Measurements from ENCODE around the gene TMEM167B. TPM values are rescaled to one million over a fixed set of nuclear protein-coding genes. Genes with fewer than 3 reads are reported as not detected.

The TMEM167B gene
- total RNA-seq, 1 experiment from 2014 or later, result 21.4 TPM

- TF ChIP-seq, protein P1, sequence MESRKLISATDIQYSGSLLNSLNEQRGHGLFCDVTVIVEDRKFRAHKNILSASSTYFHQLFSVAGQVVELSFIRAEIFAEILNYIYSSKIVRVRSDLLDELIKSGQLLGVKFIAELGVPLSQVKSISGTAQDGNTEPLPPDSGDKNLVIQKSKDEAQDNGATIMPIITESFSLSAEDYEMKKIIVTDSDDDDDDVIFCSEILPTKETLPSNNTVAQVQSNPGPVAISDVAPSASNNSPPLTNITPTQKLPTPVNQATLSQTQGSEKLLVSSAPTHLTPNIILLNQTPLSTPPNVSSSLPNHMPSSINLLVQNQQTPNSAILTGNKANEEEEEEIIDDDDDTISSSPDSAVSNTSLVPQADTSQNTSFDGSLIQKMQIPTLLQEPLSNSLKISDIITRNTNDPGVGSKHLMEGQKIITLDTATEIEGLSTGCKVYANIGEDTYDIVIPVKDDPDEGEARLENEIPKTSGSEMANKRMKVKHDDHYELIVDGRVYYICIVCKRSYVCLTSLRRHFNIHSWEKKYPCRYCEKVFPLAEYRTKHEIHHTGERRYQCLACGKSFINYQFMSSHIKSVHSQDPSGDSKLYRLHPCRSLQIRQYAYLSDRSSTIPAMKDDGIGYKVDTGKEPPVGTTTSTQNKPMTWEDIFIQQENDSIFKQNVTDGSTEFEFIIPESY (IDR thresholded peaks at IDR 0.05; ENCODE audit: extremely low read depth, insufficient replicate concordance, low read length), result no peak
These were observed 11.3 kb upstream of the TMEM167B start (continued) for GRCh38 chr1:109079240-109079622.

GRCh38 chr1:109080441-109081082, 10.0 kb upstream of the TMEM167B start:
- H3K9ac ChIP-seq (ENCODE audit: low read length), result peak overlapping the region; percentile 59
- ChIA-PET RAD21 (ENCODE audit: low non-redundant PET in 1 of 2, low total read pairs in 2 of 2, uncharacterized antibody in 2 of 2, unreplicated experiment in 2 of 2) (no interaction called here), CTCF (interaction anchor here (1.4 kb wide), 1 partner anchor 19 kb away, joined by 4 read pairs; no protein-coding TSS in a partner anchor), POLR2A (interaction anchor here (1.8 kb wide), 1 partner anchor 19 kb away, joined by 11 read pairs; no protein-coding TSS in a partner anchor)
- no peaks in the 10 kb centered on the region for H3K9me3 ChIP-seq (ENCODE audit: control insufficient read depth in 1 of 2, insufficient read depth in 1 of 2, low read depth in 1 of 2, low read length in 2 of 2)
- H3K79me2 ChIP-seq (ENCODE audit: insufficient read depth, low read length), result peaks cover 2% of the 10 kb centered on the region
- ATAC-seq (no peak), DNase-seq (ENCODE audit: low read depth, low spot score) (no peak)
- H3K4me2 ChIP-seq (ENCODE audit: low read length), result peak overlapping the region; percentile 77
- no TSS peak for BruUV-seq (replicated peaks)
- no peaks in the 10 kb centered on the region for H4K20me1 ChIP-seq (ENCODE audit: insufficient read depth)
- TF ChIP-seq EZH2phosphoT487 (IDR thresholded peaks at IDR 0.05; ENCODE audit: borderline replicate concordance), result no peak
- no peak for TF ChIP-seq FOSL1 (IDR thresholded peaks at IDR 0.05; ENCODE audit: low read depth)
- TF ChIP-seq CEBPB (IDR thresholded peaks at IDR 0.05; ENCODE audit: low read depth), result no peak
- TF ChIP-seq JUND (IDR thresholded peaks at IDR 0.05), result no peak
- no peak overlapping the region; a peak in 2 of 4 replicates for H3K4me3 ChIP-seq (replicated peaks in 1 of 2; ENCODE audit: low read depth in 1 of 2, low read length in 2 of 2)
- no peaks in the 10 kb centered on the region for H3K36me3 ChIP-seq (ENCODE audit: control insufficient read depth in 1 of 2, insufficient read depth in 2 of 2, low read length in 2 of 2)
- peak overlapping the region; percentile 70; the same call in 1 of the 2 replicates for H3K27ac ChIP-seq (ENCODE audit: low read depth, low read length)
- H3K4me1 ChIP-seq (ENCODE audit: control insufficient read depth in 1 of 2, insufficient read depth in 2 of 2, low read length in 2 of 2), result peaks cover 16 to 22% of the 10 kb centered on the region in 2 experiments
- intact Hi-C loops (cut with micrococcal nuclease), result no loop called here
- H2AFZ ChIP-seq (ENCODE audit: low read depth, low read length, poor library complexity, severe bottlenecking), result peak overlapping the region; percentile 98
- no peaks in the 10 kb centered on the region for H3K9me2 ChIP-seq (ENCODE audit: insufficient read depth)
- no peaks in the 10 kb centered on the region for H3K27me3 ChIP-seq (ENCODE audit: insufficient read depth, low read length)
